Endothelial cell (in vitro differentiated cells): Measurements from ENCODE around the gene PNMT. TPM values are rescaled to one million over a fixed set of nuclear protein-coding genes. Genes with fewer than 3 reads are reported as not detected.

Experiments used
- DNase-seq: peaks from one replicate; pipeline ENCODE4 v3.0.0; 2021; ENCODE audit warnings: low spot score
- H3K27ac Mint-ChIP-seq: one replicate; pipeline ENCODE4 v1.8.0; 2021; ENCODE audit warnings: mixed read lengths, inconsistent platforms; ENCODE audit not compliant: unreplicated experiment
- H3K27me3 Mint-ChIP-seq: one replicate; pipeline ENCODE4 v1.8.0; 2021; ENCODE audit warnings: mild to moderate bottlenecking, moderate library complexity, mixed read lengths, inconsistent platforms; ENCODE audit not compliant: unreplicated experiment
- H3K36me3 Mint-ChIP-seq: one replicate; pipeline ENCODE4 v1.8.0; 2021; ENCODE audit warnings: mild to moderate bottlenecking, low read depth, mixed read lengths, inconsistent platforms; ENCODE audit not compliant: unreplicated experiment
- H3K4me1 Mint-ChIP-seq: one replicate; pipeline ENCODE4 v1.8.0; 2021; ENCODE audit warnings: mild to moderate bottlenecking, mixed read lengths, inconsistent platforms; ENCODE audit not compliant: unreplicated experiment
- H3K4me3 Mint-ChIP-seq: one replicate; pipeline ENCODE4 v1.8.0; 2021; ENCODE audit warnings: mild to moderate bottlenecking, mixed read lengths, inconsistent platforms; ENCODE audit not compliant: unreplicated experiment
- H3K9me3 Mint-ChIP-seq: one replicate; pipeline ENCODE4 v1.8.0; 2021; ENCODE audit warnings: mixed read lengths, inconsistent platforms; ENCODE audit not compliant: unreplicated experiment
- total RNA-seq: library from RNA; stranded (reverse); fragmentation: NEBNext Ultra II Directional; extraction: Animal tissue kit (Norgen Biotek cat#: 25700); gene quantifications from one replicate; pipeline ENCODE4 v1.2.1, GENCODE V29; 2021; ENCODE audit not compliant: unreplicated experiment
- TF ChIP-seq, protein P1 (sequence below): fragments of 200-600 bp; sonication (generic); IDR thresholded peaks from one replicate; pipeline ENCODE4 v1.5.0; 2021; ENCODE audit warnings: antibody characterized with exemption; ENCODE audit not compliant: unreplicated experiment

The PNMT gene
- total RNA-seq, 1 donor from 2014 or later = not detected

DNA sequence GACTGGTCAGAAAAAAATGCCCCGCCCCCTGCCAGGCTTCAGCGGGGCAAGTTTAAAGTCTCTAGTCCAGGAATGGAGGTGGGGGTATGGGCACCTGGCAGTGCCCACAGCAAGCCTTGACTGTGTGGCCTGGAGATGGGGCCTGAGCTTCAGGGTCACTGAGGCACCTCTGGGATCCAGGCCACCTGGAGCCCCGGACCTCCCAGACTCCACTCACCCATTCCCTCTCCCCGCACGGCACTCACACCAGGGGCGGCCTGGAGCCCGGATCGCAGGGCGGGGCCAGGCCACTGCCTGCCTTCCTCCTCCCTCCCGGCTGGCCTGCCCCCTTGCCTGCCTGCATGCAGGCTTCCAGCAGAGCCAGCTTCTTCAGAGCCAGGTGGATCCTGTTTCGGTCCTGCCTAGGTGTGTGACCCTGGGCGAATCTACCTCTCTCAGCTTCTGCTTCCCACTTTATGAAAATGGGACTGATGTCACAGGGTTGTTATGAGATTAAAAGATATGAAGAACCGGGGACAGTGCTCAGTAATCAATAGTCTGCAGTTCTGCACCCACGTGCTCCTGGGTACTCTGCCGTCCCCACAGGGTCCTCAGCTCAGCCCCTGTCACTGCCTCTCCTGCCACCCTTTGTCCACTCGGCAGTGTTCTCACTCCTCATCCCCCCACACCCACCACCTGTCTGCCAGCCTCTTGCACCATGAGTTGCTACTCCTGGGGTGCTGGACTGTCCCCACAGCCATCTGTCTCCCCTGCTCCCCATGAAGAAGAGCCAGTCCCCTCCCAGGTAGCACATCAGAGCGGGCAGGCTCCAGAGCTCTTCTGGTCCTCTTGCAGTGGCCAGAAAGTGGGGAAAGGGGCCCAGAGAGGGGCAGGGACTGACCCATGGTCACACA lies 4.3 kb upstream of the PNMT start:
- H3K27ac Mint-ChIP-seq = no peak overlapping the region
- TF ChIP-seq, protein P1, sequence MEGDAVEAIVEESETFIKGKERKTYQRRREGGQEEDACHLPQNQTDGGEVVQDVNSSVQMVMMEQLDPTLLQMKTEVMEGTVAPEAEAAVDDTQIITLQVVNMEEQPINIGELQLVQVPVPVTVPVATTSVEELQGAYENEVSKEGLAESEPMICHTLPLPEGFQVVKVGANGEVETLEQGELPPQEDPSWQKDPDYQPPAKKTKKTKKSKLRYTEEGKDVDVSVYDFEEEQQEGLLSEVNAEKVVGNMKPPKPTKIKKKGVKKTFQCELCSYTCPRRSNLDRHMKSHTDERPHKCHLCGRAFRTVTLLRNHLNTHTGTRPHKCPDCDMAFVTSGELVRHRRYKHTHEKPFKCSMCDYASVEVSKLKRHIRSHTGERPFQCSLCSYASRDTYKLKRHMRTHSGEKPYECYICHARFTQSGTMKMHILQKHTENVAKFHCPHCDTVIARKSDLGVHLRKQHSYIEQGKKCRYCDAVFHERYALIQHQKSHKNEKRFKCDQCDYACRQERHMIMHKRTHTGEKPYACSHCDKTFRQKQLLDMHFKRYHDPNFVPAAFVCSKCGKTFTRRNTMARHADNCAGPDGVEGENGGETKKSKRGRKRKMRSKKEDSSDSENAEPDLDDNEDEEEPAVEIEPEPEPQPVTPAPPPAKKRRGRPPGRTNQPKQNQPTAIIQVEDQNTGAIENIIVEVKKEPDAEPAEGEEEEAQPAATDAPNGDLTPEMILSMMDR = no peak
- peak; percentile 33 for DNase-seq
- no peaks in the 10 kb centered on the region for H3K9me3 Mint-ChIP-seq
- H3K4me3 Mint-ChIP-seq = no peak overlapping the region
- peaks cover 4% of the 10 kb centered on the region for H3K4me1 Mint-ChIP-seq
- peaks cover 19% of the 10 kb centered on the region for H3K27me3 Mint-ChIP-seq
- H3K36me3 Mint-ChIP-seq = peaks cover 7% of the 10 kb centered on the region

DNA sequence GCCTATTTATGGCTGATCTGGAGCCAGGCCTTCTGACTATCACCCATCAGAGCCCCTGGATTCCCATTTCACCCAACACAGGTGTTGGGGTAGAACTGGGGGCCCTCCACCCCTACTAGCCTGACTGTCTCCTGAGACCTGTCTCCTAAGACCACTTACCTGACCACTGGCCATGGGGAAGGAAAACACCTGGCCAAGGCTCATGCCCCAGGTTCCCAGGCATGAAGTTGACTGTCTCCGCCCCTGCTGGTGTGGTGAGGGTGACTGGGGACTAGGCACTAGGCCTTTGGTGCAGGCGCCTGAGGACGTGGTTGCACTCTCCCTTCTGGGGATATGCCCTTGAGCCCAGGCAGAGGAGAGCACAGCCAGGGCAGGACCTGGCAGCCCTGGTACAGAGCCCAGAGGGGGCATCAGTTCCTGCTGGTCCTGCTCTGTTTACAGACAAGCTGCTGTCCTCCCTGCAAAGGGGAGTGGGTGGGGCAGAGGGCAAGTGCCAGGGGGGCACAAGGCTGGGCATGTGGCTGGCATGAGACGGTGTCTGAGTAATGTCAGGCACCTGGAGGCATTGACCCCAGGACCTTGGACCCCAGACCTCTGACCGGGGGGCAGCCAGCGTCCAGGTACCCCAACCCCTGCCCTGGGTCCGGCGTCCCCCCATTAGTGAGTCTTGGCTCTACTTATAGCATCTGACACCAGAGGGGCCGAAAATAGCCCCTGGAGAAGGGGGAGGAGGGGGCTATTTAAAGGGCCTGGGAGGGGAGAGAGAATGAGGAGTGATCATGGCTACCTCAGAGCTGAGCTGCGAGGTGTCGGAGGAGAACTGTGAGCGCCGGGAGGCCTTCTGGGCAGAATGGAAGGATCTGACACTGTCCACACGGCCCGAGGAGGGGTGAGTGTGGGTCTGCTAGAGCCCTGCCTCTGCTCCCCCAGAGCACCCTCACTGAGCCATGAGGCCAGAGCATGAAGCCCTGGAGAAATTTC lies 3.4 kb upstream of the PNMT start, which contains the start of gene TCAP:
Gene TCAP, plus strand, starts transcription at position 769 of the 981 bp plus-strand sequence. Its CDS starts 11 bp downstream, at position 780.
- Mint-ChIP-seq H3K9me3 (no peaks in the 10 kb centered on the region), H3K36me3 (peaks cover 7% of the 10 kb centered on the region), H3K27ac (no peak within 1 kb of the TSS), H3K4me1 (peaks cover 4% of the 10 kb centered on the region), H3K27me3 (peaks cover 24% of the 10 kb centered on the region), H3K4me3 (no peak within 1 kb of the TSS)
- DNase-seq = no peak
- TF ChIP-seq, protein P1 = no peak

DNA sequence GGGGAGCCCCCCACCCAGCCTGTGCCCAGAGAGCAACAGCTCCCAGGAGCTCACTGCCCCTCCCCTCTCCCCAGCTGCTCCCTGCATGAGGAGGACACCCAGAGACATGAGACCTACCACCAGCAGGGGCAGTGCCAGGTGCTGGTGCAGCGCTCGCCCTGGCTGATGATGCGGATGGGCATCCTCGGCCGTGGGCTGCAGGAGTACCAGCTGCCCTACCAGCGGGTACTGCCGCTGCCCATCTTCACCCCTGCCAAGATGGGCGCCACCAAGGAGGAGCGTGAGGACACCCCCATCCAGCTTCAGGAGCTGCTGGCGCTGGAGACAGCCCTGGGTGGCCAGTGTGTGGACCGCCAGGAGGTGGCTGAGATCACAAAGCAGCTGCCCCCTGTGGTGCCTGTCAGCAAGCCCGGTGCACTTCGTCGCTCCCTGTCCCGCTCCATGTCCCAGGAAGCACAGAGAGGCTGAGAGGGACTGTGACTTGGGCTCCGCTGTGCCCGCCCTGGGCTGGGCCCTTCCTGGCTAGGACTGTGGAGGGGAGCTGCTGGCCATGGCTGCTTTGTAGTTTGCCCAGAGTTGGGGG lies 2.5 kb upstream of the PNMT start:
- H3K4me3 Mint-ChIP-seq = no peak overlapping the region
- DNase-seq = no peak
- H3K9me3 Mint-ChIP-seq = no peaks in the 10 kb centered on the region
- H3K4me1 Mint-ChIP-seq = peaks cover 4% of the 10 kb centered on the region
- peaks cover 24% of the 10 kb centered on the region for H3K27me3 Mint-ChIP-seq
- H3K36me3 Mint-ChIP-seq = peaks cover 10% of the 10 kb centered on the region
- TF ChIP-seq, protein P1 = no peak
- no peak overlapping the region for H3K27ac Mint-ChIP-seq

DNA sequence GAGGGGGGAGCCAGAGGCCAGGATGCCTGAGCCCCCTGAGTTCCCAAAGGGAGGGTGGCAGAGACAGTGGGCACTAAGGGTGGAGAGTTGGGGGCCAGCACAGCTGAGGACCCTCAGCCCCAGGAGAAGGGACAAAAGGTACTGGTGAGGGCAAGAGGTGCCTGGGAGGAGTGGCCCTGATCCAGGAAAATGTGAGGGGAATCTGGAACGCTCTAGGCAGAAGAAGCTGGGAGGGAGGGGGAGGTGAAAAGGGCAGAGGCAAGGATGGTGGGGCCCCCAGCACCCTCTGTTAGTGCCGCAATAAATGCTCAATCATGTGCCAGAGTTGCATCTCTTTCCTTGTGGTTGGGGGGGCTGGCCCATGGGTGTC lies 2.0 kb upstream of the PNMT start:
- peaks cover 22% of the 10 kb centered on the region for H3K27me3 Mint-ChIP-seq
- H3K9me3 Mint-ChIP-seq = no peaks in the 10 kb centered on the region
- TF ChIP-seq, protein P1 = no peak
- peaks cover 10% of the 10 kb centered on the region for H3K36me3 Mint-ChIP-seq
- no peak overlapping the region for H3K27ac Mint-ChIP-seq
- DNase-seq = no peak
- H3K4me1 Mint-ChIP-seq = peaks cover 4% of the 10 kb centered on the region
- H3K4me3 Mint-ChIP-seq = no peak overlapping the region
